Measurements from ENCODE around the gene NFIA.

Gene NFIA

GRCh38 chr1:61067446-61068019, 14.8 kb upstream of the NFIA start:
- Histone ChIP-seq H2BK120ac (ENCODE audit: low read depth, low read length) (no peak overlapping the region), H3K9me3 (ENCODE audit: control insufficient read depth, low read length) (no peaks in the 10 kb centered on the region), H3K14ac (ENCODE audit: low read length in 2 of 2) (no peak overlapping the region), H3K9ac (ENCODE audit: low read length) (no peak overlapping the region), H2AK5ac (ENCODE audit: low read length, severe bottlenecking) (no peak overlapping the region), H2BK12ac (ENCODE audit: low read length in 2 of 2) (no peak overlapping the region), H2BK15ac (ENCODE audit: low read depth, poor library complexity, severe bottlenecking) (no peak overlapping the region), H3K36me3 (ENCODE audit: control insufficient read depth in 1 of 2, insufficient read depth in 2 of 2, low read depth in 1 of 2, low read length in 2 of 2) (no peaks in the 10 kb centered on the region), H4K91ac (ENCODE audit: low read length) (no peak overlapping the region), H3K4me2 (ENCODE audit: low read length, poor library complexity, severe bottlenecking) (no peak overlapping the region), H3K23ac (ENCODE audit: low read length in 2 of 2) (no peak overlapping the region), H3K27ac (ENCODE audit: low read length, poor library complexity, severe bottlenecking) (no peak overlapping the region), H3K4me1 (ENCODE audit: control insufficient read depth, insufficient read depth, low read depth, low read length) (no peaks in the 10 kb centered on the region), H3K27me3 (ENCODE audit: control insufficient read depth in 1 of 2, insufficient read depth in 1 of 2, low read length in 2 of 2) (no peaks in the 10 kb centered on the region), H3K4ac (ENCODE audit: low read depth in 1 of 2, low read length in 2 of 2) (no peak overlapping the region), H3K4me3 (ENCODE audit: insufficient read depth in 1 of 2, low read depth in 1 of 2, low read length in 2 of 2) (no peak overlapping the region), H4K8ac (ENCODE audit: low read length) (no peak overlapping the region), H2AFZ (ENCODE audit: low read depth, low read length) (no peak overlapping the region), H3K18ac (ENCODE audit: low read depth in 1 of 2, low read length in 2 of 2) (no peak overlapping the region), H3K79me1 (replicated peaks; ENCODE audit: low read length, poor library complexity, severe bottlenecking) (no peaks in the 10 kb centered on the region), H2BK5ac (ENCODE audit: low read depth, low read length, poor library complexity, severe bottlenecking) (no peak overlapping the region)
- WGBS = 100% methylated on average over 2 of the region's 4 CpGs
- DNase-seq = no peak

GRCh38 chr1:61070054-61070453, 12.3 kb upstream of the NFIA start:
- DNase-seq = no peak
- WGBS = 93% methylated on average over 2 of the region's 4 CpGs
- H3K4me2 ChIP-seq (ENCODE audit: low read length, poor library complexity, severe bottlenecking) = no peak overlapping the region

GRCh38 chr1:61071205-61072130, 10.9 kb upstream of the NFIA start:
- no peak overlapping the region for H3K4ac ChIP-seq (ENCODE audit: low read depth in 1 of 2, low read length in 2 of 2)
- H3K9ac ChIP-seq (ENCODE audit: low read length) = no peak overlapping the region
- 67% methylated on average over 5 of the region's 6 CpGs for WGBS
- no peaks in the 10 kb centered on the region for H3K4me1 ChIP-seq (ENCODE audit: control insufficient read depth, insufficient read depth, low read depth, low read length)
- no peak overlapping the region for H2AFZ ChIP-seq (ENCODE audit: low read depth, low read length)
- H3K79me1 ChIP-seq (replicated peaks; ENCODE audit: low read length, poor library complexity, severe bottlenecking) = no peaks in the 10 kb centered on the region
- H3K27me3 ChIP-seq (ENCODE audit: control insufficient read depth in 1 of 2, insufficient read depth in 1 of 2, low read length in 2 of 2) = no peaks in the 10 kb centered on the region
- H3K9me3 ChIP-seq (ENCODE audit: control insufficient read depth, low read length) = no peaks in the 10 kb centered on the region
- no peak overlapping the region for H3K4me3 ChIP-seq (ENCODE audit: insufficient read depth in 1 of 2, low read depth in 1 of 2, low read length in 2 of 2)
- no peak overlapping the region for H2BK120ac ChIP-seq (ENCODE audit: low read depth, low read length)
- H2AK5ac ChIP-seq (ENCODE audit: low read length, severe bottlenecking) = no peak overlapping the region
- no peak overlapping the region for H3K4me2 ChIP-seq (ENCODE audit: low read length, poor library complexity, severe bottlenecking)
- H2BK5ac ChIP-seq (ENCODE audit: low read depth, low read length, poor library complexity, severe bottlenecking) = no peak overlapping the region
- no peaks in the 10 kb centered on the region for H3K36me3 ChIP-seq (ENCODE audit: control insufficient read depth in 1 of 2, insufficient read depth in 2 of 2, low read depth in 1 of 2, low read length in 2 of 2)
- H3K27ac ChIP-seq (ENCODE audit: low read length, poor library complexity, severe bottlenecking) = no peak overlapping the region
- no peak overlapping the region for H3K14ac ChIP-seq (ENCODE audit: low read length in 2 of 2)
- H3K18ac ChIP-seq (ENCODE audit: low read depth in 1 of 2, low read length in 2 of 2) = no peak overlapping the region
- no peak overlapping the region for H3K23ac ChIP-seq (ENCODE audit: low read length in 2 of 2)
- H2BK12ac ChIP-seq (ENCODE audit: low read length in 2 of 2) = no peak overlapping the region
- no peak for DNase-seq
- no peak overlapping the region for H4K91ac ChIP-seq (ENCODE audit: low read length)
- no peak overlapping the region for H2BK15ac ChIP-seq (ENCODE audit: low read depth, poor library complexity, severe bottlenecking)
- no peak overlapping the region for H4K8ac ChIP-seq (ENCODE audit: low read length)

More at GRCh38 chr1:61070054-61070453, 12.3 kb upstream of the NFIA start:
- no peak overlapping the region for H3K14ac ChIP-seq (ENCODE audit: low read length in 2 of 2)
- H2AFZ ChIP-seq (ENCODE audit: low read depth, low read length) = no peak overlapping the region
- no peak overlapping the region for H4K8ac ChIP-seq (ENCODE audit: low read length)
- H3K4ac ChIP-seq (ENCODE audit: low read depth in 1 of 2, low read length in 2 of 2) = no peak overlapping the region
- H2BK120ac ChIP-seq (ENCODE audit: low read depth, low read length) = no peak overlapping the region
- no peak overlapping the region for H2BK5ac ChIP-seq (ENCODE audit: low read depth, low read length, poor library complexity, severe bottlenecking)
- H2BK12ac ChIP-seq (ENCODE audit: low read length in 2 of 2) = no peak overlapping the region
- no peak overlapping the region for H3K18ac ChIP-seq (ENCODE audit: low read depth in 1 of 2, low read length in 2 of 2)
- H2AK5ac ChIP-seq (ENCODE audit: low read length, severe bottlenecking) = no peak overlapping the region
- H3K36me3 ChIP-seq (ENCODE audit: control insufficient read depth in 1 of 2, insufficient read depth in 2 of 2, low read depth in 1 of 2, low read length in 2 of 2) = no peaks in the 10 kb centered on the region
- no peak overlapping the region for H3K4me3 ChIP-seq (ENCODE audit: insufficient read depth in 1 of 2, low read depth in 1 of 2, low read length in 2 of 2)
- no peak overlapping the region for H2BK15ac ChIP-seq (ENCODE audit: low read depth, poor library complexity, severe bottlenecking)
- no peak overlapping the region for H3K23ac ChIP-seq (ENCODE audit: low read length in 2 of 2)
- no peak overlapping the region for H3K9ac ChIP-seq (ENCODE audit: low read length)
- no peak overlapping the region for H4K91ac ChIP-seq (ENCODE audit: low read length)
- H3K27me3 ChIP-seq (ENCODE audit: control insufficient read depth in 1 of 2, insufficient read depth in 1 of 2, low read length in 2 of 2) = no peaks in the 10 kb centered on the region
- H3K27ac ChIP-seq (ENCODE audit: low read length, poor library complexity, severe bottlenecking) = no peak overlapping the region
- no peaks in the 10 kb centered on the region for H3K4me1 ChIP-seq (ENCODE audit: control insufficient read depth, insufficient read depth, low read depth, low read length)
- no peaks in the 10 kb centered on the region for H3K9me3 ChIP-seq (ENCODE audit: control insufficient read depth, low read length)
- H3K79me1 ChIP-seq (replicated peaks; ENCODE audit: low read length, poor library complexity, severe bottlenecking) = no peaks in the 10 kb centered on the region

- Histone ChIP-seq H3K4ac (ENCODE audit: low read depth in 1 of 2, low read length in 2 of 2) (no peak overlapping the region), H3K4me3 (ENCODE audit: insufficient read depth in 1 of 2, low read depth in 1 of 2, low read length in 2 of 2) (no peak overlapping the region), H3K23ac (ENCODE audit: low read length in 2 of 2) (no peak overlapping the region), H3K27me3 (ENCODE audit: control insufficient read depth in 1 of 2, insufficient read depth in 1 of 2, low read length in 2 of 2) (no peaks in the 10 kb centered on the region), H2BK15ac (ENCODE audit: low read depth, poor library complexity, severe bottlenecking) (no peak overlapping the region), H3K79me1 (replicated peaks; ENCODE audit: low read length, poor library complexity, severe bottlenecking) (no peaks in the 10 kb centered on the region), H3K4me1 (ENCODE audit: control insufficient read depth, insufficient read depth, low read depth, low read length) (no peaks in the 10 kb centered on the region), H2AFZ (ENCODE audit: low read depth, low read length) (no peak overlapping the region), H2AK5ac (ENCODE audit: low read length, severe bottlenecking) (no peak overlapping the region), H3K9ac (ENCODE audit: low read length) (no peak overlapping the region), H3K4me2 (ENCODE audit: low read length, poor library complexity, severe bottlenecking) (no peak overlapping the region), H3K27ac (ENCODE audit: low read length, poor library complexity, severe bottlenecking) (no peak overlapping the region), H2BK12ac (ENCODE audit: low read length in 2 of 2) (no peak overlapping the region), H4K91ac (ENCODE audit: low read length) (no peak overlapping the region), H3K18ac (ENCODE audit: low read depth in 1 of 2, low read length in 2 of 2) (no peak overlapping the region), H3K9me3 (ENCODE audit: control insufficient read depth, low read length) (no peaks in the 10 kb centered on the region), H3K36me3 (ENCODE audit: control insufficient read depth in 1 of 2, insufficient read depth in 2 of 2, low read depth in 1 of 2, low read length in 2 of 2) (no peaks in the 10 kb centered on the region), H4K8ac (ENCODE audit: low read length) (no peak overlapping the region), H3K14ac (ENCODE audit: low read length in 2 of 2) (no peak overlapping the region), H2BK5ac (ENCODE audit: low read depth, low read length, poor library complexity, severe bottlenecking) (no peak overlapping the region), H2BK120ac (ENCODE audit: low read depth, low read length) (no peak overlapping the region)
- 87% methylated on average over 5 of the region's 5 CpGs for WGBS
- DNase-seq = no peak
Measured at GRCh38 chr1:61073871-61074270, 8.5 kb upstream of the NFIA start.

Data from mesenchymal stem cell (in vitro differentiated cells and primary cell).